HepG2 (cell line): Measurements from ENCODE around the gene ARF6. TPM values are rescaled to one million over a fixed set of nuclear protein-coding genes. Genes with fewer than 3 reads are reported as not detected.

ENCODE experiments used
- CREM ChIP-seq, 2 experiments: sonication (generic) in 1 of 2; formaldehyde crosslinking in 1 of 2; IDR thresholded peaks; 2 replicates each; pipeline versions ENCODE4 v1.4.0 to v1.6.1; 2016 to 2020; ENCODE audit warnings: antibody characterized with exemption in 1 of 2, mild to moderate bottlenecking in 1 of 2, missing genetic modification reagents in 1 of 2
- FOXA1 ChIP-seq, 2 experiments: fragments of 450-650 bp in 1 of 2; sonication (generic) in 1 of 2; formaldehyde crosslinking in 1 of 2; IDR thresholded peaks; 2 replicates each; pipeline versions ENCODE4 v1.4.0 to v1.6.1; 2016 to 2020; ENCODE audit warnings: missing genetic modification reagents in 1 of 2
- MYC ChIP-seq: sonication (generic); formaldehyde crosslinking; IDR thresholded peaks from 2 replicates; pipeline ENCODE4 v1.9.0; 2021; ENCODE audit warnings: missing genetic modification reagents, borderline replicate concordance
- SP5 ChIP-seq: IDR thresholded peaks from 2 replicates; pipeline ENCODE4 v1.6.1; 2016; ENCODE audit warnings: low read depth, borderline replicate concordance
- TBX2 ChIP-seq: sonication (generic); formaldehyde crosslinking; IDR thresholded peaks from 2 replicates; pipeline ENCODE4 v1.5.0; 2020; ENCODE audit warnings: missing genetic modification reagents, mild to moderate bottlenecking, borderline replicate concordance
- TEAD3 ChIP-seq: optimal IDR thresholded peaks from 2 replicates; pipeline ENCODE3; 2016; ENCODE audit warnings: borderline replicate concordance
- ZNF205 ChIP-seq: IDR thresholded peaks from 2 replicates; pipeline ENCODE4 v1.6.1; 2018; ENCODE audit warnings: missing biosample characterization, missing genetic modification reagents
- ZNF33A ChIP-seq: sonication (generic); formaldehyde crosslinking; IDR thresholded peaks from 2 replicates; pipeline ENCODE4 v1.5.1; 2020; ENCODE audit warnings: missing genetic modification reagents, mild to moderate bottlenecking, moderate library complexity, borderline replicate concordance
- polyA plus RNA-seq, 8 experiments: library from polyadenylated mRNA; depleted of rRNA in 3 of 8; stranded (reverse) in 7 of 8; unstranded in 1 of 8; fragments of >200 nt; fragmentation: Illumina TruSeq in 4 of 8; extraction: Trizol in 4 of 8; gene quantifications; 2 replicates each; pipeline versions ENCODE4 v1.2.1 to v1.2.3, GENCODE V29; 2011 to 2016; ENCODE audit warnings: low read depth in 4 of 8, missing spikeins in 1 of 8, mixed read lengths in 1 of 8; ENCODE audit not compliant: insufficient read depth in 1 of 8
- total RNA-seq, 5 experiments: library from RNA; depleted of rRNA; stranded (reverse); fragments of >200 nt; fragmentation: Illumina TruSeq; extraction: Trizol; gene quantifications; 2 replicates each; pipeline ENCODE4 v1.2.3, GENCODE V29; 2016; ENCODE audit warnings: low read depth in 1 of 5
- TF ChIP-seq, protein P1 (sequence below): sonication (generic); formaldehyde crosslinking; IDR thresholded peaks from 2 replicates; pipeline ENCODE4 v1.4.0; 2020; ENCODE audit warnings: mild to moderate bottlenecking, missing genetic modification reagents, borderline replicate concordance
- TF ChIP-seq, protein P2 (sequence below): sonication (generic); IDR thresholded peaks from 2 replicates; pipeline ENCODE4 v1.6.1; 2016; ENCODE audit warnings: low read depth, borderline replicate concordance
- TF ChIP-seq, protein P3 (sequence below): IDR thresholded peaks from 2 replicates; pipeline ENCODE4 v1.6.1; 2016; ENCODE audit warnings: mild to moderate bottlenecking
- TF ChIP-seq, protein P4 (sequence below): sonication (generic); formaldehyde crosslinking; IDR thresholded peaks from 2 replicates; pipeline ENCODE4 v1.5.0; 2020; ENCODE audit warnings: mild to moderate bottlenecking, missing genetic modification reagents, borderline replicate concordance
- TF ChIP-seq, protein P5 (sequence below): sonication (generic); formaldehyde crosslinking; IDR thresholded peaks from 2 replicates; pipeline ENCODE4 v1.5.1; 2020; ENCODE audit warnings: mild to moderate bottlenecking, moderate library complexity, missing genetic modification reagents
- TF ChIP-seq, protein P6 (sequence below): sonication (generic); formaldehyde crosslinking; IDR thresholded peaks from 2 replicates; pipeline ENCODE4 v1.5.0; 2020; ENCODE audit warnings: missing genetic modification reagents

ARF6 gene
- total and polyA plus RNA-seq, 2 of the 13 experiments (the other 11 are each of a cell fraction or from before 2014, with no cell fraction given), result 12.7 to 31.9 TPM

DNA sequence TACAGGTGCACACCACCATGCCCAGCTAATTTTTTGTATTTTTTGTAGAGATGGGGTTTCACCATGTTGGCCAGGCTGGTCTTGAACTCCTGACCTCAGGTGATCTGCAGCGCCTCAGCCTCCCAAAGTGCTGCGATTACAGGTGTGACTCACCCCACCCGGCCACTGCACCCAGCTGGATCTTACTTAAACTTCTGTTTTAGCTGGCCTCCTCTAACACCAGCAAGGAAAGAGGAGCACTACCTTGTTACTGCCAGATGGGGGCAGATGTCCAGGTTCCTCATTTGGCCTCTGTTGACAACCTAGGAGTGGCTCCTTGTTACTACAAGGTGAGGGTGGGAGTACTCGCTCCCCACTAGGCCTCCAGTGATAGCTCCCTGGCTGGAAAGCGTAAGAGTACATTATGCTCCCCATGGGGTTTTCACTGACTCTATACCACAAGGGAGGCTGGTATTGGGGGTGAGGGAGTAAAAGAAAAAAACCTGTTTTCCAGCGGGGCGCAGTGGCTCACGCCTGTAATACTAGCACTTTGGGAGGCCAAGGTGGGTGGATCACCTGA is 13.2 kb upstream of the ARF6 start (continued):
- TF ChIP-seq, protein P1, sequence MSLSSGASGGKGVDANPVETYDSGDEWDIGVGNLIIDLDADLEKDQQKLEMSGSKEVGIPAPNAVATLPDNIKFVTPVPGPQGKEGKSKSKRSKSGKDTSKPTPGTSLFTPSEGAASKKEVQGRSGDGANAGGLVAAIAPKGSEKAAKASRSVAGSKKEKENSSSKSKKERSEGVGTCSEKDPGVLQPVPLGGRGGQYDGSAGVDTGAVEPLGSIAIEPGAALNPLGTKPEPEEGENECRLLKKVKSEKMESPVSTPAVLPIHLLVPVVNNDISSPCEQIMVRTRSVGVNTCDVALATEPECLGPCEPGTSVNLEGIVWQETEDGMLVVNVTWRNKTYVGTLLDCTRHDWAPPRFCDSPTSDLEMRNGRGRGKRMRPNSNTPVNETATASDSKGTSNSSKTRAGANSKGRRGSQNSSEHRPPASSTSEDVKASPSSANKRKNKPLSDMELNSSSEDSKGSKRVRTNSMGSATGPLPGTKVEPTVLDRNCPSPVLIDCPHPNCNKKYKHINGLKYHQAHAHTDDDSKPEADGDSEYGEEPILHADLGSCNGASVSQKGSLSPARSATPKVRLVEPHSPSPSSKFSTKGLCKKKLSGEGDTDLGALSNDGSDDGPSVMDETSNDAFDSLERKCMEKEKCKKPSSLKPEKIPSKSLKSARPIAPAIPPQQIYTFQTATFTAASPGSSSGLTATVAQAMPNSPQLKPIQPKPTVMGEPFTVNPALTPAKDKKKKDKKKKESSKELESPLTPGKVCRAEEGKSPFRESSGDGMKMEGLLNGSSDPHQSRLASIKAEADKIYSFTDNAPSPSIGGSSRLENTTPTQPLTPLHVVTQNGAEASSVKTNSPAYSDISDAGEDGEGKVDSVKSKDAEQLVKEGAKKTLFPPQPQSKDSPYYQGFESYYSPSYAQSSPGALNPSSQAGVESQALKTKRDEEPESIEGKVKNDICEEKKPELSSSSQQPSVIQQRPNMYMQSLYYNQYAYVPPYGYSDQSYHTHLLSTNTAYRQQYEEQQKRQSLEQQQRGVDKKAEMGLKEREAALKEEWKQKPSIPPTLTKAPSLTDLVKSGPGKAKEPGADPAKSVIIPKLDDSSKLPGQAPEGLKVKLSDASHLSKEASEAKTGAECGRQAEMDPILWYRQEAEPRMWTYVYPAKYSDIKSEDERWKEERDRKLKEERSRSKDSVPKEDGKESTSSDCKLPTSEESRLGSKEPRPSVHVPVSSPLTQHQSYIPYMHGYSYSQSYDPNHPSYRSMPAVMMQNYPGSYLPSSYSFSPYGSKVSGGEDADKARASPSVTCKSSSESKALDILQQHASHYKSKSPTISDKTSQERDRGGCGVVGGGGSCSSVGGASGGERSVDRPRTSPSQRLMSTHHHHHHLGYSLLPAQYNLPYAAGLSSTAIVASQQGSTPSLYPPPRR (CRISPR knock-in tag), result 0 out of 2 replicates have a peak, but pooled peaks have one; percentile 23
- TF ChIP-seq, protein P2, sequence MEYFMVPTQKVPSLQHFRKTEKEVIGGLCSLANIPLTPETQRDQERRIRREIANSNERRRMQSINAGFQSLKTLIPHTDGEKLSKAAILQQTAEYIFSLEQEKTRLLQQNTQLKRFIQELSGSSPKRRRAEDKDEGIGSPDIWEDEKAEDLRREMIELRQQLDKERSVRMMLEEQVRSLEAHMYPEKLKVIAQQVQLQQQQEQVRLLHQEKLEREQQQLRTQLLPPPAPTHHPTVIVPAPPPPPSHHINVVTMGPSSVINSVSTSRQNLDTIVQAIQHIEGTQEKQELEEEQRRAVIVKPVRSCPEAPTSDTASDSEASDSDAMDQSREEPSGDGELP, result peak; percentile 63; the same call in 1 of the 2 replicates
- TF ChIP-seq, protein P3, sequence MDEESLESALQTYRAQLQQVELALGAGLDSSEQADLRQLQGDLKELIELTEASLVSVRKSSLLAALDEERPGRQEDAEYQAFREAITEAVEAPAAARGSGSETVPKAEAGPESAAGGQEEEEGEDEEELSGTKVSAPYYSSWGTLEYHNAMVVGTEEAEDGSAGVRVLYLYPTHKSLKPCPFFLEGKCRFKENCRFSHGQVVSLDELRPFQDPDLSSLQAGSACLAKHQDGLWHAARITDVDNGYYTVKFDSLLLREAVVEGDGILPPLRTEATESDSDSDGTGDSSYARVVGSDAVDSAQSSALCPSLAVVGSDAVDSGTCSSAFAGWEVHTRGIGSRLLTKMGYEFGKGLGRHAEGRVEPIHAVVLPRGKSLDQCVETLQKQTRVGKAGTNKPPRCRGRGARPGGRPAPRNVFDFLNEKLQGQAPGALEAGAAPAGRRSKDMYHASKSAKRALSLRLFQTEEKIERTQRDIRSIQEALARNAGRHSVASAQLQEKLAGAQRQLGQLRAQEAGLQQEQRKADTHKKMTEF (CRISPR knock-in tag), result peak; percentile 45; the same call in 1 of the 2 replicates
- TF ChIP-seq, protein P4, sequence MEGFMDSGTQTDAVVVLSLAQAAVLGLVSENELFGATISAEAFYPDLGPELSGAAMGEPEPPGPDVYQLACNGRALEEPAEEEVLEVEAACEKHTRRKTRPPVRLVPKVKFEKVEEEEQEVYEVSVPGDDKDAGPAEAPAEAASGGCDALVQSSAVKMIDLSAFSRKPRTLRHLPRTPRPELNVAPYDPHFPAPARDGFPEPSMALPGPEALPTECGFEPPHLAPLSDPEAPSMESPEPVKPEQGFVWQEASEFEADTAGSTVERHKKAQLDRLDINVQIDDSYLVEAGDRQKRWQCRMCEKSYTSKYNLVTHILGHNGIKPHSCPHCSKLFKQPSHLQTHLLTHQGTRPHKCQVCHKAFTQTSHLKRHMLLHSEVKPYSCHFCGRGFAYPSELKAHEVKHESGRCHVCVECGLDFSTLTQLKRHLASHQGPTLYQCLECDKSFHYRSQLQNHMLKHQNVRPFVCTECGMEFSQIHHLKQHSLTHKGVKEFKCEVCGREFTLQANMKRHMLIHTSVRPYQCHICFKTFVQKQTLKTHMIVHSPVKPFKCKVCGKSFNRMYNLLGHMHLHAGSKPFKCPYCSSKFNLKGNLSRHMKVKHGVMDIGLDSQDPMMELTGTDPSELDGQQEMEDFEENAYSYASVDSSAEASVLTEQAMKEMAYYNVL, result 0 out of 2 replicates have a peak, but pooled peaks have one; percentile 48
- TF ChIP-seq, protein P5, sequence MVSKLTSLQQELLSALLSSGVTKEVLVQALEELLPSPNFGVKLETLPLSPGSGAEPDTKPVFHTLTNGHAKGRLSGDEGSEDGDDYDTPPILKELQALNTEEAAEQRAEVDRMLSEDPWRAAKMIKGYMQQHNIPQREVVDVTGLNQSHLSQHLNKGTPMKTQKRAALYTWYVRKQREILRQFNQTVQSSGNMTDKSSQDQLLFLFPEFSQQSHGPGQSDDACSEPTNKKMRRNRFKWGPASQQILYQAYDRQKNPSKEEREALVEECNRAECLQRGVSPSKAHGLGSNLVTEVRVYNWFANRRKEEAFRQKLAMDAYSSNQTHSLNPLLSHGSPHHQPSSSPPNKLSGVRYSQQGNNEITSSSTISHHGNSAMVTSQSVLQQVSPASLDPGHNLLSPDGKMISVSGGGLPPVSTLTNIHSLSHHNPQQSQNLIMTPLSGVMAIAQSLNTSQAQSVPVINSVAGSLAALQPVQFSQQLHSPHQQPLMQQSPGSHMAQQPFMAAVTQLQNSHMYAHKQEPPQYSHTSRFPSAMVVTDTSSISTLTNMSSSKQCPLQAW (CRISPR knock-in tag), result 0 out of 2 replicates have a peak, but pooled peaks have one; percentile 20
- TF ChIP-seq FOXA1 (IDR thresholded peaks at IDR 0.05) (no peak), FOXA1 (CRISPR knock-in tag; IDR thresholded peaks at IDR 0.05) (peak; percentile 80), TEAD3 (peak; percentile 55), MYC (CRISPR knock-in tag) (peak; percentile 12; the same call in 1 of the 2 replicates), ZNF33A (peak; percentile 29; the same call in 1 of the 2 replicates), SP5 (no peak), TBX2 (peak; percentile 16; the same call in 1 of the 2 replicates), ZNF205 (peak; percentile 82; the same call in 1 of the 2 replicates), CREM (IDR thresholded peaks at IDR 0.05) (no peak), CREM (CRISPR knock-in tag; IDR thresholded peaks at IDR 0.05) (no peak)
- TF ChIP-seq, protein P6, sequence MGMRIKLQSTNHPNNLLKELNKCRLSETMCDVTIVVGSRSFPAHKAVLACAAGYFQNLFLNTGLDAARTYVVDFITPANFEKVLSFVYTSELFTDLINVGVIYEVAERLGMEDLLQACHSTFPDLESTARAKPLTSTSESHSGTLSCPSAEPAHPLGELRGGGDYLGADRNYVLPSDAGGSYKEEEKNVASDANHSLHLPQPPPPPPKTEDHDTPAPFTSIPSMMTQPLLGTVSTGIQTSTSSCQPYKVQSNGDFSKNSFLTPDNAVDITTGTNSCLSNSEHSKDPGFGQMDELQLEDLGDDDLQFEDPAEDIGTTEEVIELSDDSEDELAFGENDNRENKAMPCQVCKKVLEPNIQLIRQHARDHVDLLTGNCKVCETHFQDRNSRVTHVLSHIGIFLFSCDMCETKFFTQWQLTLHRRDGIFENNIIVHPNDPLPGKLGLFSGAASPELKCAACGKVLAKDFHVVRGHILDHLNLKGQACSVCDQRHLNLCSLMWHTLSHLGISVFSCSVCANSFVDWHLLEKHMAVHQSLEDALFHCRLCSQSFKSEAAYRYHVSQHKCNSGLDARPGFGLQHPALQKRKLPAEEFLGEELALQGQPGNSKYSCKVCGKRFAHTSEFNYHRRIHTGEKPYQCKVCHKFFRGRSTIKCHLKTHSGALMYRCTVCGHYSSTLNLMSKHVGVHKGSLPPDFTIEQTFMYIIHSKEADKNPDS (CRISPR knock-in tag), result peak; percentile 99
